OCI-LY3 (cell line): Measurements from ENCODE around the gene KIF1C.

Source experiments
- H2AFZ ChIP-seq: fragments of 200-600, 300-600 bp; shearing (Covaris generic); 2 replicates; pipeline ENCODE4 v1.6.0; 2014; ENCODE audit warnings: antibody characterized with exemption, low read depth, low read length
- H3K27ac ChIP-seq: fragments of 200-600, 300-600 bp; sonication (generic); 2 replicates; pipeline ENCODE4 v1.5.1; 2014; ENCODE audit warnings: mild to moderate bottlenecking, low read length, moderate library complexity, mixed read lengths
- H3K27me3 ChIP-seq: fragments of 200-600, 300-600 bp; sonication (generic); 2 replicates; pipeline ENCODE4 v1.6.1; 2014; ENCODE audit warnings: low read depth, low read length, mixed read lengths
- H3K36me3 ChIP-seq: fragments of 200-600, 300-600 bp; sonication (generic); replicated peaks from 2 replicates; pipeline ENCODE3; 2014; ENCODE audit warnings: low read depth, low read length, mixed read lengths
- H3K4me1 ChIP-seq: fragments of 300-600, 200-600 bp; sonication (generic); 2 replicates; pipeline ENCODE4 v1.6.1; 2014; ENCODE audit warnings: low read length, mixed read lengths
- H3K4me2 ChIP-seq: fragments of 200-600, 300-600 bp; sonication (generic); 2 replicates; pipeline ENCODE4 v1.6.1; 2014; ENCODE audit warnings: low read length, mixed read lengths
- H3K4me3 ChIP-seq: fragments of 300-600, 200-600 bp; sonication (generic); 2 replicates; pipeline ENCODE4 v1.5.1; 2014; ENCODE audit warnings: antibody characterized with exemption, mild to moderate bottlenecking, low read length, moderate library complexity
- H3K79me2 ChIP-seq: fragments of 300-600, 200-600 bp; shearing (Covaris generic); 2 replicates; pipeline ENCODE4 v1.6.1; 2014; ENCODE audit warnings: mild to moderate bottlenecking, low read length, mixed read lengths
- H3K9ac ChIP-seq: fragments of 300-600, 200-600 bp; shearing (Covaris generic); 2 replicates; pipeline ENCODE4 v1.6.0; 2014; ENCODE audit warnings: mild to moderate bottlenecking, low read length, moderate library complexity
- H3K9me3 ChIP-seq: fragments of 200-600, 300-600 bp; shearing (Covaris generic); 2 replicates; pipeline ENCODE4 v1.6.1; 2014; ENCODE audit warnings: low read length, mixed read lengths; ENCODE audit not compliant: insufficient read depth
- H4K20me1 ChIP-seq: fragments of 200-600, 300-600 bp; sonication (generic); 2 replicates; pipeline ENCODE4 v1.6.1; 2016; ENCODE audit warnings: low read length, mixed read lengths; ENCODE audit not compliant: insufficient read depth
- EZH2phosphoT487 ChIP-seq: fragments of 200-600 bp; shearing (Covaris generic); IDR thresholded peaks from 2 replicates; pipeline ENCODE4 v1.6.1; 2018; ENCODE audit warnings: antibody characterized with exemption, mixed run types, low read depth
- TF ChIP-seq, protein P1 (sequence below): fragments of 200-600, 300-600 bp; sonication (generic); IDR thresholded peaks from 2 replicates; pipeline ENCODE4 v1.5.1; 2014; ENCODE audit warnings: antibody characterized with exemption, low read length, low read depth

The KIF1C gene

DNA sequence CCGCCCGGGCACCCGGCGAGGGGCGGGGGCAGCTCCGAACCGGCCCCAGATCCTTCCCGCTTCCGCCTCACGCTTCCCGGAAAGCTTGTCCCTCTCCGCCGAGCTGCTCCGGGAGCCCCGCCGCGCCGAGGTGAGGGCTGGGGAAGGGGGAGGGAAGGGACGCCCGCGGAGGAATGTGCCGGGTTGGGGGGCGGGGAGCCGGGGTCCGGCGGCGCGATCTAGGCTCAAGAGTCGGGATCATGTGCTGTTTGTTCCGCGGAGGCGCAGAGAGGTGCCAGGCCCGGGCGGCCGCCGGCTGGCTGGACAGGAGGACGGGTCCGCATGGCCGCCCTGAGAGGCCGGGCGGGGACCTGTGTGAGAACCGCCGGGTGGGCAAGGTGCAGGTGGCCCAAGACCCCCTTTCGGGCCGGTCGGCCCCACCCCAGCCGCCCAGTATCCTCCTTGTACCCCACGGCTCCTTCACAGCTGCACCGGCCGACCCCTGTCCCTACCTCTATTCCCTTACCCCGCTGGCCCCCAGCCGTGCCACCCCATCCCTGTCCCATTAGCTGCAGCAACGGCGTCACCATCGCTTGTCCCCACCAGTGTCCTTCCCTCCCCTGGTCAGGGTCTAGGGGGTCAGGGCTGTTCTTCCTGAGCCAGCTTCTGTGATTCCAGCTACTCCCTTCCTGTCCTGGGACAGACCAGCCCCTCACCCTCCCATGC, 429 bp downstream of the KIF1C start:
- H3K9ac ChIP-seq = peak overlapping the region; percentile 99
- H3K27ac ChIP-seq = peak overlapping the region; percentile 70
- no peaks in the 10 kb centered on the region for H4K20me1 ChIP-seq
- peak overlapping the region; percentile 90 for H3K4me2 ChIP-seq
- no peaks in the 10 kb centered on the region for H3K9me3 ChIP-seq
- H3K36me3 ChIP-seq = peaks cover 17% of the 10 kb centered on the region
- H2AFZ ChIP-seq = no peak overlapping the region
- H3K4me1 ChIP-seq = peaks cover 13% of the 10 kb centered on the region
- peak overlapping the region; percentile 100 for H3K4me3 ChIP-seq
- no peak for TF ChIP-seq EZH2phosphoT487
- TF ChIP-seq, protein P1, sequence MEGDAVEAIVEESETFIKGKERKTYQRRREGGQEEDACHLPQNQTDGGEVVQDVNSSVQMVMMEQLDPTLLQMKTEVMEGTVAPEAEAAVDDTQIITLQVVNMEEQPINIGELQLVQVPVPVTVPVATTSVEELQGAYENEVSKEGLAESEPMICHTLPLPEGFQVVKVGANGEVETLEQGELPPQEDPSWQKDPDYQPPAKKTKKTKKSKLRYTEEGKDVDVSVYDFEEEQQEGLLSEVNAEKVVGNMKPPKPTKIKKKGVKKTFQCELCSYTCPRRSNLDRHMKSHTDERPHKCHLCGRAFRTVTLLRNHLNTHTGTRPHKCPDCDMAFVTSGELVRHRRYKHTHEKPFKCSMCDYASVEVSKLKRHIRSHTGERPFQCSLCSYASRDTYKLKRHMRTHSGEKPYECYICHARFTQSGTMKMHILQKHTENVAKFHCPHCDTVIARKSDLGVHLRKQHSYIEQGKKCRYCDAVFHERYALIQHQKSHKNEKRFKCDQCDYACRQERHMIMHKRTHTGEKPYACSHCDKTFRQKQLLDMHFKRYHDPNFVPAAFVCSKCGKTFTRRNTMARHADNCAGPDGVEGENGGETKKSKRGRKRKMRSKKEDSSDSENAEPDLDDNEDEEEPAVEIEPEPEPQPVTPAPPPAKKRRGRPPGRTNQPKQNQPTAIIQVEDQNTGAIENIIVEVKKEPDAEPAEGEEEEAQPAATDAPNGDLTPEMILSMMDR = no peak
- H3K79me2 ChIP-seq = peaks cover 24% of the 10 kb centered on the region
- no peaks in the 10 kb centered on the region for H3K27me3 ChIP-seq

DNA sequence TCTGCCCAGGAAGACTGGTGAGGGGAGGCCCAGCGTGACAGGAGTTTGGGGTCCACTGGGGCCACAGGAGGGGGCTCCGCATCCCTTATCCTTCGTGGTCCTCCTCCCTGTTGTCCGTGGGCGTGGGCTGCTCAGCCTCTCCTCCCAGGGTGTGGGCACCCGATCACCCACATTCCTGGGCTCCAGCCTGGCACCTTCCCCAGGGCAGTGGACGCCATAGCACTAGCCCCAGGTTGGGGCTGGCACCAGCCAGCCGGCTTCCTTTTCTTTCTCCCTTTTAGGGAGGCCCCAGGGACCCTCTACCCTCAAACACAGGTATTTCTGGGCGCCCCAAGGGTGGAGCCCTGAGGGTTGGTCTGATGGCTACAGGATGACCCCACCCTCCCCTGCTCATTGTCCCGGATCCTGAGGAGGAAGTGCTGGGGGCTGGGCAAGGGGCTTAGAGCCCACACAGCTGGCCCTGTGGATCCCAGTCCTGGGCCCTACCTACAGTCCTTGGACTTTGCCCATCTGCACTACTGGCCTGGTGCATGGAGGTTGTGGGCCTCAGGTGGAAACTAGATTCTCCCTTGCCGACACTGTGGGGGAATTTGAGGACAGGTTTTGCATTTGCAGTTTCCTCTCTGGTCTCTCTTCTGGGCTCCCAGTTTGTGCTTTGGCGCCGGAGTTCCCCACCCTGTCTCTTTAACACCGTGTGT, 1.1 kb downstream of the KIF1C start:
- Histone ChIP-seq H3K4me3 (peak overlapping the region; percentile 100), H3K36me3 (peaks cover 21% of the 10 kb centered on the region), H3K9me3 (no peaks in the 10 kb centered on the region), H3K4me1 (peaks cover 13% of the 10 kb centered on the region), H2AFZ (no peak overlapping the region), H3K79me2 (peaks cover 24% of the 10 kb centered on the region), H3K4me2 (peak overlapping the region; percentile 90), H3K27me3 (no peaks in the 10 kb centered on the region), H3K9ac (peak overlapping the region; percentile 99), H4K20me1 (no peaks in the 10 kb centered on the region), H3K27ac (peak overlapping the region; percentile 70)
- TF ChIP-seq, protein P1 = no peak

DNA sequence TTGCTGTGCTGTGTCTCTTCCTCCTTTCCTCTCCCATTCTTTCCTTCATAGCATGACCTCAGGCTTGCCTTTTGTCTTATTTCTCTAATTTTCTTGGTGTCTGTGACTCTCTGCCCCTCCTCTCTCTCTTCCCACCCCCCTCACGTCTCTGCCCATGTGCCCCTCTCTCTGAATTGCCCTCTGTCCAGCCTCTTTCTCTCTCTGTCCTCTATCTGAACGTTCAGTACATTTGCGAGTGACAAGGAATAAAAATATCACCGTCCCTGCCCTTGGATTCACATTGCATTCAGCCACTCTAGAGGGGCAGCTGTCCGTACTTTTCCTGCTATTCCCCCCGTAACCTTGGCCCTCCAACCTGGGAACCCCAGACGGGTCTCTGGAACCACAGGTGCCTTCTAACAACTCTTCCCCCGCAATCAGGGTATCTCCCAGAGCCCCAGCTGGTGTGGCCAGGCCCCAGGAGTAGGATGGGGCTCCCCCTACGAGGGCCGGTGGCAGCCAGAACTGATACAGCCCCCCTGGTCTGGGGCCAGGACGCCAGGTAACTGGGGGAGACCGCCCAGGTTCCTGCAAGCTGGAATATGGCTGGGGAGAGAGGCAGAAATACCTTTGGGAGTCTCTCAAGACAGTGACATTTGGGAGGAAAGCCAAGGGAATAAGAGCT, 1.8 kb downstream of the KIF1C start:
- H4K20me1 ChIP-seq = no peaks in the 10 kb centered on the region
- H3K27ac ChIP-seq = peak overlapping the region; percentile 70
- peaks cover 24% of the 10 kb centered on the region for H3K79me2 ChIP-seq
- no peaks in the 10 kb centered on the region for H3K27me3 ChIP-seq
- H2AFZ ChIP-seq = no peak overlapping the region
- TF ChIP-seq, protein P1 = no peak
- no peak for TF ChIP-seq EZH2phosphoT487
- peak overlapping the region; percentile 99 for H3K9ac ChIP-seq
- H3K9me3 ChIP-seq = no peaks in the 10 kb centered on the region
- H3K4me1 ChIP-seq = peaks cover 13% of the 10 kb centered on the region
- H3K36me3 ChIP-seq = peaks cover 28% of the 10 kb centered on the region
- peak overlapping the region; percentile 100 for H3K4me3 ChIP-seq
- peak overlapping the region; percentile 90 for H3K4me2 ChIP-seq

DNA sequence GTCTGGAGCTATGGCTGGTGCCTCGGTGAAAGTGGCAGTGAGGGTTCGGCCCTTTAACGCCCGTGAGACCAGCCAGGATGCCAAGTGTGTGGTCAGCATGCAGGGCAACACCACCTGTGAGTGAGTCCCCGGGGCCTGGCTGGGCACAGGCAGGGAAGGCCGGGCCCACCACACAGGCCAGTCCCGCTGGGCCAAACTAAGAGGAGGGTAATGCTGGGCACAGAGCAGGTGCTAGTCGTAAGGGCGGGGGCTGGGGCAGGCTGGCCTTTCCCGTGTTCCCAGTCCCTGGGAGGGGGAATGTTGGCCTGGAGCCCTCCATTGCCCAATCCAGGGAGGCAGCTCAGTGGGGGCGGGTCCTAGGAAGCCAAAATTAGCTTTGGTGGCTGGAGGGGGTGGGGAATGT, 2.5 kb downstream of the KIF1C start:
- Histone ChIP-seq H3K27ac (no peak overlapping the region; the same call in 1 of the 2 replicates), H3K9me3 (no peaks in the 10 kb centered on the region), H3K79me2 (peaks cover 24% of the 10 kb centered on the region), H3K4me3 (no peak overlapping the region), H3K9ac (no peak overlapping the region), H3K36me3 (peaks cover 34% of the 10 kb centered on the region), H2AFZ (no peak overlapping the region), H3K27me3 (no peaks in the 10 kb centered on the region), H3K4me2 (peak overlapping the region; percentile 90; the same call in 1 of the 2 replicates), H3K4me1 (peaks cover 13% of the 10 kb centered on the region), H4K20me1 (no peaks in the 10 kb centered on the region)
- TF ChIP-seq EZH2phosphoT487 = no peak
- TF ChIP-seq, protein P1 = no peak
